ENCODE results near the gene BIK.

Gene BIK, protein sequence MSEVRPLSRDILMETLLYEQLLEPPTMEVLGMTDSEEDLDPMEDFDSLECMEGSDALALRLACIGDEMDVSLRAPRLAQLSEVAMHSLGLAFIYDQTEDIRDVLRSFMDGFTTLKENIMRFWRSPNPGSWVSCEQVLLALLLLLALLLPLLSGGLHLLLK

DNA sequence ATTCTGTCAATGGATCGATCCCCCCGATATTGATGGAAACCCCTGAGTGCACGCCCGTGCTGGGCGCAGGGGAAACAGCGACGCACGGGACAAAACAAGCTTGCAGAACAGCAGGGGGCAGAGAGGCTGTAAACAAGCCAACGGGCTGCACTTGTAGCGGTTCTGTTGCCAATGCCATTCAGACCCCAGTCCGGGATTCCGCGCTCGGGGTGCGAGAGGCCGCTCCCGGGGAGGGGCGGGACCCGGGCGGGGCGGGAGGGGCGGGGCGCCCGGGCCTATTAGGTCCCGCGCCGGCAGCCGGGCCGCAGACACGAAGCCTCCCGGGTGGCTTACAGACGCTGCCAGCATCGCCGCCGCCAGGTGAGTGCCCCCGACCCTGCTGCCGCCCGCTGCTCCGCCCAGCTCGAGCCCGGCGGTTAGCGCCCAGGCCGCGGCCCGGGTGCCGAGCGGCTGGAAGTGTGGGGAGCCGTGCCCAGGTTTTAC lies at the start of gene BIK:
BIK (plus strand) TSS at position 307 of the 483 bp plus-strand sequence. CDS start 13,273 bp downstream, outside the sequence.
- peak; percentile 53 for DNase-seq (ENCODE audit: low read depth)
- TF ChIP-seq, protein P1, sequence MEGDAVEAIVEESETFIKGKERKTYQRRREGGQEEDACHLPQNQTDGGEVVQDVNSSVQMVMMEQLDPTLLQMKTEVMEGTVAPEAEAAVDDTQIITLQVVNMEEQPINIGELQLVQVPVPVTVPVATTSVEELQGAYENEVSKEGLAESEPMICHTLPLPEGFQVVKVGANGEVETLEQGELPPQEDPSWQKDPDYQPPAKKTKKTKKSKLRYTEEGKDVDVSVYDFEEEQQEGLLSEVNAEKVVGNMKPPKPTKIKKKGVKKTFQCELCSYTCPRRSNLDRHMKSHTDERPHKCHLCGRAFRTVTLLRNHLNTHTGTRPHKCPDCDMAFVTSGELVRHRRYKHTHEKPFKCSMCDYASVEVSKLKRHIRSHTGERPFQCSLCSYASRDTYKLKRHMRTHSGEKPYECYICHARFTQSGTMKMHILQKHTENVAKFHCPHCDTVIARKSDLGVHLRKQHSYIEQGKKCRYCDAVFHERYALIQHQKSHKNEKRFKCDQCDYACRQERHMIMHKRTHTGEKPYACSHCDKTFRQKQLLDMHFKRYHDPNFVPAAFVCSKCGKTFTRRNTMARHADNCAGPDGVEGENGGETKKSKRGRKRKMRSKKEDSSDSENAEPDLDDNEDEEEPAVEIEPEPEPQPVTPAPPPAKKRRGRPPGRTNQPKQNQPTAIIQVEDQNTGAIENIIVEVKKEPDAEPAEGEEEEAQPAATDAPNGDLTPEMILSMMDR (IDR thresholded peaks at IDR 0.05; ENCODE audit: insufficient read depth, low read depth, low read length, missing control alignments): peak; percentile 27
- peak within 1 kb of the TSS; percentile 59 for H3K4me3 ChIP-seq (ENCODE audit: low read length)

DNA sequence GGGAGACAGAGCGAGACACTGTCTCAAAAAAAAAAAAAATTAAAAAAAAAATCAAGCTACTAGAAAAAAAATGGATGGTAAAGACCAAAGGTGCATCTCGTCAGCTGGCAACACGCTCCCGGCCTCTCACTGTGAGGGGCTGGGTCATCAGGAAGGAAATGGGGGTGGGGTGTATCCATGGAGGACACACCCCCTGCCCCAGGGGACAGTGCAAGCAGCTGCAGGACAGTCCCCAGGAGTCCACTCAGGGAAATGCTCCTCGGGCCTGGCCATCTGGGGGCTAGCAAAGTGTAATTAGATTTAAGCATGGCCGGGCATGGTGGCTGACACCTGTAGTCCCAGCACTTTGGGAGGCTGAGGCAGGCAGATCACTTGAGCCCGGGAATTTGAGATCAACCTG lies 44.4 kb upstream of the BIK start:
- TF ChIP-seq, protein P1 (IDR thresholded peaks at IDR 0.05; ENCODE audit: insufficient read depth, low read depth, low read length, missing control alignments): no peak
- no peak overlapping the region for H3K4me3 ChIP-seq (ENCODE audit: low read length)
- DNase-seq (ENCODE audit: low read depth): no peak

DNA sequence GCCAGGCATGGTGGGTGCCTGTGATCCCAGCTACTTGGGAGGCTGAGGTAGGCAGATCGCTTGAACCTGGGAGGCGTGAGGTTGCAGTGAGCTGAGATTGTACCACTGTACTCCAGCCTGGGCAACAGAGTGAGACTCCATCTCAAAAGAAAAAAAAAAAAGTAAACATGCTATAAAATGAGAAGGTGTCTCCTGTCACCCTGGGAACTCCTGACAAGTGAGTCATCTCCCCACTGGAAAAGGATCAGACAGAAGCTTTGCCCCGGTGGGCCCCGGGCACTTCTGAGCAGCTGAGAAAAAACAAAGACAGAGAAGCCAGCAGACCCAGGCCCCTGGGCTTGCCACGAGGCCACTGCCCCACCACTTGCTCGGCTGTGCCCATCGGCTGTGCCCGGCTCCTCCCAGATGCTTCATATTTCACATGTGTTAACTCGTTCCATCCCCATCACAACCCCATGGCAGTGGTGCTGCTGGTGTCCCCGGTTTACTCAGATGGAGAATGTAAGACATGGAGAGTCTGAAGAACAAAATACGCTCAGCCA lies 43.6 kb upstream of the BIK start:
- DNase-seq (ENCODE audit: low read depth): peak; percentile 73
- TF ChIP-seq, protein P1 (IDR thresholded peaks at IDR 0.05; ENCODE audit: insufficient read depth, low read depth, low read length, missing control alignments): no peak
- H3K4me3 ChIP-seq (ENCODE audit: low read length): no peak overlapping the region

DNA sequence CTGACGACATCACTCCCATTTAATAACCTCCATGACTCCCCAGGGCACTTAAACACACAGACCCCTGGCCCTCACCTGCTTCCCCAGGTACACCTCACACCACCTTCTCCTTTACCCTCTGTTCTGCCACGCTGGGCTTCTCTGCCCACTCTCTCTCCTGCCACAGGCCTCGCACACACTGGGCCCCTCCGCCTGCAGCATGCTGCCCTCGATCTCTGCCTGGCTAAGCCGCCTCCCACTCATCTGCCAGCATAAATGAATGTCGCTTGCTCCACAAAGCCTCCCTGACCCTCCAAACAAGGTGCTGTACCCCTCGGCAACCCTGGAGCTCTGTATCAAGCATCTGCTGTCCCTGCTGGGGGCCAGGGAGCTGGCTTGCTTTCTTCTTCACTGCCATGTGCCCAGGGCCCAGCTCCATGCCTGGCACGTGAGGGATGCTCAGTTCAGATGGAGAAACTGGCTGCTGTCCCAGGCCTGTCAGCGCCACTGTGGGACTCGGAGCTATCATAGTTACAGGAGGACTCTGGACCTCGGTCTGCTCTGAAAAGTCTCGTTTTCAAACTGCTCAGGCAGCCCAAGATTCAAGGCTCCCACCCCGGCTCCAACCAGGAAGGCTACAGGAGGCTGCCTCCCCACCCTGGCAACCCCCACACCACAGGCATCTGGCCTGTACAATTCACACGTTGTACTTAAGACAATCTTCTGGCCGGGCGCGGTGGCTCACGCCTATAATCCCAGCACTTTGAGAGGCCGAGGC lies 33.3 kb upstream of the BIK start:
- TF ChIP-seq, protein P1 (IDR thresholded peaks at IDR 0.05; ENCODE audit: insufficient read depth, low read depth, low read length, missing control alignments): no peak
- no peak overlapping the region for H3K4me3 ChIP-seq (ENCODE audit: low read length)
- DNase-seq (ENCODE audit: low read depth): no peak

DNA sequence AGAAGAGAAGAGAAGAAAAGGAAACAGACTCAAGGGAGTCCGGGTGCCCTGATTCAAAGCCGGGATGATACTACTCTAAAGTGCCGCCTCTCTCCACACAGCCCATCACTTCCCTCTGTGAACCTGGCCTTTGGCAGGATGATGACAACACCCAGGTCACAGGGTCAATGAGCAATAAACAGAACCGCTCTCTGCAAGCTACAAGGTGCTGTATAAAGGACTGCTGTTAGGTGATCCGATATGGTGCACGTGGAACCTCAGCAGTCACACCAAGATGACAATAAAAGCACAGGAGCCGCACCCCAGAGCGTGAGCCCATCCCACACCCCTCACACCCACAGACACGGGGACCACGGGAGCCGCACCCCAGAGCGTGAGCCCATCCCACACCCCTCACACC lies 32.0 kb upstream of the BIK start:
- H3K4me3 ChIP-seq (ENCODE audit: low read length): no peak overlapping the region
- TF ChIP-seq, protein P1 (IDR thresholded peaks at IDR 0.05; ENCODE audit: insufficient read depth, low read depth, low read length, missing control alignments): no peak
- no peak for DNase-seq (ENCODE audit: low read depth)

DNA sequence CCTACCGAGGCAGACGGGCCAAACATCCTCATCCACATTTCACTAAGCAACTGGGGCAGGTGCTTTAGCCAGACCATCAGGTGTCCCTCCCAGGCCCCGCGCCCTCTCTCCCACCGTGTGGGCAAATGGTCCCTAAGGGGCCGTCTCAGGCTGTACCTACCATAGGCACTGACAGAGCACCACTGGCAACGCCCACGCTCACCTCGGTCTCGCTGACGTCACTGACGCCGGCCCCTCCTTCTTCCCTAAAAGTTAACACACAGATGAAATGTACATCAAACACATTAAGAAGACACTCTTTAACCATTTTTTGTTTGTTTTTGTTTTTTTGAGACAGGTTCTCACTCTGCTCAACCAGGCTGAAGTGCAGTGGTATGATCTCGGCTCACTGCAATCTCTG lies 30.8 kb upstream of the BIK start:
- no peak for DNase-seq (ENCODE audit: low read depth)
- H3K4me3 ChIP-seq (ENCODE audit: low read length): no peak overlapping the region
- TF ChIP-seq, protein P1 (IDR thresholded peaks at IDR 0.05; ENCODE audit: insufficient read depth, low read depth, low read length, missing control alignments): no peak

Measured in epithelial cell of esophagus (primary cell).